GM19455 (cell line): ENCODE data around the gene AMTN.

Experiments used
- ATAC-seq: cut with Tn5 transposase; IDR thresholded peaks from one replicate; pipeline ENCODE4 v1.9.1; 2021; ENCODE audit not compliant: unreplicated experiment

Gene AMTN

DNA sequence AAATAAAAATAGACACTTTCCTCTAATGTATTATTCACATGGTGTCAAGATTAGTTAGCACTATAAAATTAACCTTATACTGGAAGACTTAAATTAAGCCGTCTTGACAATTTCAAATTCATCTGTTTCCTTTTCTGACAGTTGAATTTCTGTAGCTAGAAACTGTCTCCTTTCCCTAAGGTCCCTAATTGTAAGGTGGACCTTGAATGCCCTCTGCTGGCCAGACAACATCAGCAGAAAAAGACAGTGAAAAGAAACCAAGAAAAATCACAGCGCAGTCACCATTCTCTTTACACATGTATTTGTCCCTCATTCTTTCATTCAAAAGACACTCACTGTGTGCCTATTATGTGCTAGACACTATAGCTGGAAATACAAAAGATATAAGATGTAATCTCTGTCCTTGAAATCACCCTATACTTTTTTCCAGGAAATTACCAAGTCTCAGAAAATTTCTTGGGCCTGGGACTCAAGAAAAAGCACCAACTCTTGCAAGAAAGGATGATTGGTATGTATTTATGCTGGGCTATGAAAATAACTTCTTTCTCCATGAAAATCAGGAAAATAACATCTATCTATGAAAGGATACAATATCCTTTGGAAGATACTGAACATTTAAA is 41.0 kb downstream of the AMTN start:
- peak; percentile 69 for ATAC-seq

DNA sequence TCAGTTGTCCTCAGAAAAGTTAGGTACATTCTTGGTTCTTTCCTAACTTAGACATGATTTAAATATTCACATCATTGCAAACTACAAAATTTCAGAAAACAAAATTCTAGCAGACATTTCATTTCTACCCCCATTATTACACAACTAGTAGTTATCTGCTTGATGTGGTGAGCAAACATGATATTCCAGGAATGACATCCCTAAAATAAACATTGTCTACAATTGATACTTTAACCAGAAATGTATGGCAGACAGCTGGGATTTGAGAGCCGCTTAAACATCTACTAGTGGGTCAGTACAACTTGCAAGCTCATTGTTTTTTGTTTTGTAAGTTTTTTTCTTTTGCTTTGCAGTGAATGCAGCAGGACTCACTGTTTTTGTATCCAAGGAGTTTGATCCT is 41.6 kb downstream of the AMTN start:
- no peak for ATAC-seq

DNA sequence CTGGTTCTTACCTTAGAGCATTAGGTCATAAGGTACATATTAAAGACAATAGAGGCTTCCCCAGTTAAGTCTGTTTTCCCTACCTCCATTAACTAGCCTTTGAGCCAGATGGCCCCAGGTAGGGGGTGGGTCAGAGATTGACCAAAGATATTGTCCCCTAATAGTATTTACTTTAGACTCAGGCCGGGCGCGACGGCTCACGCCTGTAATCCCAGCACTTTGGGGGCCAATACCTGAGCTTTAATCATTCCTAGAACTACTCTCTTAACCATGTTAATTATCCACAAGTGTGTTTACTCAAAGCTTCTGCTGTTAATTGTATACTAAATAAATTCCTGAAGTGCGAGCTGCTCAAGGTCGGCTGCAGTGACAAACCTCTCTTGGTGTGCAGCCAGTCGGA is 45.7 kb downstream of the AMTN start:
- no peak for ATAC-seq

DNA sequence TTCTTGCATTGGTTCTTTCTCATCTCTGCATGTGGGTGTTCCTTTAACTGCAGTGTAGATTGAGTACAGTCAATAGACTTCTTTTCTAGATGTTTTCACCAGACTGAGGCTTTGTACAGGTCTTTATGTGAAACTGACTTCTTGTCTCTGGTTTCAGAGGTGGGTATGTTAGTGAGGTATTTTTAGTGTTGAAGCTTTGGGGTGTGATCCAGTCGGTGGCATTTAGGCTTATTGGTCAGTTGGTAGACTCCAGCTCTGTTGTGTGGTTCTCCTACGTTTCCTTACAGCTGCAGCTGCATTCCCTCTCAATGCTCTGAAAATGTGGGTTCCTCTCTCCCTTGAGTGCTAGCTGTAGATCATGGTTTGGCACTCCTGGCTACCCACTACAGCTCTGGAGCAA is 52.4 kb downstream of the AMTN start:
- no peak for ATAC-seq

DNA sequence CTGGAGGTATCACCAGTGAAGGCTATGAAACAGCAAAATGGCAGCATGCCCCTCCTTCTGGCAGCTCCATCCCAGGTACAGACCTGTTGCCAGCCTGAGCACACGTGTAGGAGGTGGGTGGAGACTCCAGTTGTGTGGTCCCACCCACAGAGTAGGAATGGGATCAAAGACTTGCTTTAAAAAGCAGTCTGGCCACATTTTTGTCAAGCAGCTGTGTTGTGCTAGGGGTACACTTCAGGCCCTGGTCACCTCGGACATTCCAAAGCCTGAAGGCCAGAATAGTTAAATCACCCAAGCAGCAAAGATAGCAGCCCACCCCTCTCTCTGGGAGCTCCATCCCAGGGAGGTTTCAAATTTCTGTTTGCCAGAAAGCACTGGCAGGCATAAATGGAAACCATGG is 53.4 kb downstream of the AMTN start:
- ATAC-seq = no peak

DNA sequence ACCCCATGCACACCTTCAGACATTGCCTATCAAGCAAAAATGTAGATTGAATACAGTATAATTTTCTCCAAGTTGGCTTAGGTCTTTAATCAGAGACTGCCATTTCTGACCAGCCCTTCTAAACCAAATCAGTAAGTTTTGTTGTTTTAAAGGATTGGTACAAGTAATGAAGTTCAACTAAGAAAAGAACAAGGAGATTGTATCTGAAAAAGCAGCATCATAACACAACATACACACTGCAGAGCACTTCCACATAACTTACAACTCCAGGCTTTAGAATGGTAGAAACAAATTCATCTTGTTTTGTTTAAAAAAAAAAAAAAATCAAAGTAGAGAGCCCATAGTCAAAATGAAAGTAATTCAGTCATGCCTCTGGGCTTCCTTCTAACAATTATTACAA is 57.6 kb downstream of the AMTN start:
- no peak for ATAC-seq

DNA sequence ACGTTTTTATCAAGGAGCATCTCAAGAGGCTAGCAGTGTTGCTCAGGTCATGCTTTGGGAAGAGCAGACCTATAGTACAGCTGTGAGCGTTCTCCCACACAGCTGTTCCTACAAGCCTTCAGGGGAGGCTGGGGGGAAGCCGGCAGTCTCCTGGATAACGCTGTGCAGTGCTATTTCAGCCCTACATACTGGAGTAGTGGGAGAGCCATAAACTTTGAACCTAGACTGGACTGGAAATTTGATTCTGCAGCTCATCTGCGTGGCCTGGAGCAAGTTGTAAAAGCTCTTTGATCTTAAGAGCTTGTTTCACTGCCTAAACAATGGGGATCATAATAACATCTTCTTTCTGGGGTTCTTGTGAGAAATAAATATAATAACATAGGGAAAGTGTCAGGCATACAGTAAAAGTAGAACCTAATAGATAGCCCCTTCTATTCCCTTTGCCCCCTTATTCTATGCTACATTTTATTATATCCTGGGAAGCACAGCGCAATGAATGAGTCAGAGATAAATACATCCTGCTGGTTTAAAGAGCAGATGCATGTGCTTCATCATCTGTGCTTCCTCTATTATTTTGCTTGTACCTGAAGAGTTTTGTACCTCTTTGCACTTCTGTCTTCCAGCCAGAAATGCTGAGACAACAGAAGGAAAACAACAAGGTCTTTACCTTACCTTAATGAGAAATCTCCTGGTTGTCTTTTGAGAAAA is 59.0 kb downstream of the AMTN start:
- no peak for ATAC-seq

DNA sequence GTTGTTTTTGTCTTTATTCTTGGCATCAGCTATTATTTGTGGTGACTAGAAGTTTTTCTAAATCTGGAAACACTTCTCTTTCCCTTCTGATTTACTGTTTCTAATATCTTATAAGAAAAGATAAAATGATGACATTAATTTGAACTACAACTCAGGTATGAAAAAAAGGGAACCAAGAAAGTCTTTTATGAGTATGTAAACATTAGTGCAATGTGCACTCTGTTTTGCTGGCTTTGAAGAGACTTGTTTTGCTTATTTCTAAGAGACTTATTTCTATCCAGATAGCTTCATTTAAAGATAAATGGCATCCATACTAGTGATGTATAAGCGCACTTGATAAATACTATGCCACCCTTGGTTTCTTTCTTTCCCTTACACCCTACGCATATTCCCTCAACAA is 63.6 kb downstream of the AMTN start:
- no peak for ATAC-seq
